Measurements from ENCODE around the gene RAPGEF2. TPM values are rescaled to one million over a fixed set of nuclear protein-coding genes. Genes with fewer than 3 reads are reported as not detected.

Gene RAPGEF2
- total and polyA plus RNA-seq, 2 experiments from 2014 or later = 10.2 to 63.1 TPM

DNA sequence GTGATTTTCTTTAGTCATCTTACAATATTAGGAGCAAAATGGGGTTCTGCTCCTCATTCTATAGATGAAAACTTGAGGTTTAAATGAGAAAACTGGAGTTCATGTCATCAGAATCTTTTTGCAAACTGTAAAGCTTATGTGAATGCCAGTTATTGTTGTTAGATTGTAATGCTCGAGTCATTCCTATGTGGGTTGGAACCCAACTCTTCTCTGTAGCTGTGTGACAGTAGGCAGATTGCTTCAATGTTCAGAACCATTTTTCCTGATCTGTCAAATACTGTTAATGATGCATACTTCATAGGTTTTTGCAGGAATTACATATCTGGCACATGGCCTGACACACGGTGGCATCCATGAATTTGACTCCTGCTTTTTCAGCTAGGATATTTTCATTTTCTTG is 178.9 kb downstream of the RAPGEF2 start:
- DNase-seq (ENCODE audit: low spot score) (no peak), ATAC-seq (no peak)
- H3K9me3 Mint-ChIP-seq = no peaks in the 10 kb centered on the region
- Histone ChIP-seq H4K20me1 (replicated peaks; ENCODE audit: insufficient read depth) (no peaks in the 10 kb centered on the region), H3K27ac (ENCODE audit: low read depth) (no peak overlapping the region), H3K79me2 (replicated peaks; ENCODE audit: insufficient read depth) (no peaks in the 10 kb centered on the region), H3K4me2 (no peak overlapping the region), H3F3A (replicated peaks; ENCODE audit: low read depth) (no peaks in the 10 kb centered on the region), H2AFZ (no peak overlapping the region), H3K27me3 (ENCODE audit: insufficient read depth) (no peaks in the 10 kb centered on the region), H3K36me3 (ENCODE audit: insufficient read depth) (no peaks in the 10 kb centered on the region), H3K9me2 (ENCODE audit: insufficient read depth) (no peaks in the 10 kb centered on the region; the same call in 1 of the 2 replicates), H3K4me3 (no peak overlapping the region), H3K4me1 (ENCODE audit: insufficient read depth) (peaks cover 17% of the 10 kb centered on the region)
- H3K36me3 Mint-ChIP-seq (ENCODE audit: low read depth) = peaks cover 13% of the 10 kb centered on the region; the same call in 2 of the 3 replicates
- H3K27ac Mint-ChIP-seq = no peak overlapping the region
- peaks cover 5% of the 10 kb centered on the region for H3K27me3 Mint-ChIP-seq (ENCODE audit: insufficient read depth, low read depth, poor library complexity)
- TF ChIP-seq, protein P1, sequence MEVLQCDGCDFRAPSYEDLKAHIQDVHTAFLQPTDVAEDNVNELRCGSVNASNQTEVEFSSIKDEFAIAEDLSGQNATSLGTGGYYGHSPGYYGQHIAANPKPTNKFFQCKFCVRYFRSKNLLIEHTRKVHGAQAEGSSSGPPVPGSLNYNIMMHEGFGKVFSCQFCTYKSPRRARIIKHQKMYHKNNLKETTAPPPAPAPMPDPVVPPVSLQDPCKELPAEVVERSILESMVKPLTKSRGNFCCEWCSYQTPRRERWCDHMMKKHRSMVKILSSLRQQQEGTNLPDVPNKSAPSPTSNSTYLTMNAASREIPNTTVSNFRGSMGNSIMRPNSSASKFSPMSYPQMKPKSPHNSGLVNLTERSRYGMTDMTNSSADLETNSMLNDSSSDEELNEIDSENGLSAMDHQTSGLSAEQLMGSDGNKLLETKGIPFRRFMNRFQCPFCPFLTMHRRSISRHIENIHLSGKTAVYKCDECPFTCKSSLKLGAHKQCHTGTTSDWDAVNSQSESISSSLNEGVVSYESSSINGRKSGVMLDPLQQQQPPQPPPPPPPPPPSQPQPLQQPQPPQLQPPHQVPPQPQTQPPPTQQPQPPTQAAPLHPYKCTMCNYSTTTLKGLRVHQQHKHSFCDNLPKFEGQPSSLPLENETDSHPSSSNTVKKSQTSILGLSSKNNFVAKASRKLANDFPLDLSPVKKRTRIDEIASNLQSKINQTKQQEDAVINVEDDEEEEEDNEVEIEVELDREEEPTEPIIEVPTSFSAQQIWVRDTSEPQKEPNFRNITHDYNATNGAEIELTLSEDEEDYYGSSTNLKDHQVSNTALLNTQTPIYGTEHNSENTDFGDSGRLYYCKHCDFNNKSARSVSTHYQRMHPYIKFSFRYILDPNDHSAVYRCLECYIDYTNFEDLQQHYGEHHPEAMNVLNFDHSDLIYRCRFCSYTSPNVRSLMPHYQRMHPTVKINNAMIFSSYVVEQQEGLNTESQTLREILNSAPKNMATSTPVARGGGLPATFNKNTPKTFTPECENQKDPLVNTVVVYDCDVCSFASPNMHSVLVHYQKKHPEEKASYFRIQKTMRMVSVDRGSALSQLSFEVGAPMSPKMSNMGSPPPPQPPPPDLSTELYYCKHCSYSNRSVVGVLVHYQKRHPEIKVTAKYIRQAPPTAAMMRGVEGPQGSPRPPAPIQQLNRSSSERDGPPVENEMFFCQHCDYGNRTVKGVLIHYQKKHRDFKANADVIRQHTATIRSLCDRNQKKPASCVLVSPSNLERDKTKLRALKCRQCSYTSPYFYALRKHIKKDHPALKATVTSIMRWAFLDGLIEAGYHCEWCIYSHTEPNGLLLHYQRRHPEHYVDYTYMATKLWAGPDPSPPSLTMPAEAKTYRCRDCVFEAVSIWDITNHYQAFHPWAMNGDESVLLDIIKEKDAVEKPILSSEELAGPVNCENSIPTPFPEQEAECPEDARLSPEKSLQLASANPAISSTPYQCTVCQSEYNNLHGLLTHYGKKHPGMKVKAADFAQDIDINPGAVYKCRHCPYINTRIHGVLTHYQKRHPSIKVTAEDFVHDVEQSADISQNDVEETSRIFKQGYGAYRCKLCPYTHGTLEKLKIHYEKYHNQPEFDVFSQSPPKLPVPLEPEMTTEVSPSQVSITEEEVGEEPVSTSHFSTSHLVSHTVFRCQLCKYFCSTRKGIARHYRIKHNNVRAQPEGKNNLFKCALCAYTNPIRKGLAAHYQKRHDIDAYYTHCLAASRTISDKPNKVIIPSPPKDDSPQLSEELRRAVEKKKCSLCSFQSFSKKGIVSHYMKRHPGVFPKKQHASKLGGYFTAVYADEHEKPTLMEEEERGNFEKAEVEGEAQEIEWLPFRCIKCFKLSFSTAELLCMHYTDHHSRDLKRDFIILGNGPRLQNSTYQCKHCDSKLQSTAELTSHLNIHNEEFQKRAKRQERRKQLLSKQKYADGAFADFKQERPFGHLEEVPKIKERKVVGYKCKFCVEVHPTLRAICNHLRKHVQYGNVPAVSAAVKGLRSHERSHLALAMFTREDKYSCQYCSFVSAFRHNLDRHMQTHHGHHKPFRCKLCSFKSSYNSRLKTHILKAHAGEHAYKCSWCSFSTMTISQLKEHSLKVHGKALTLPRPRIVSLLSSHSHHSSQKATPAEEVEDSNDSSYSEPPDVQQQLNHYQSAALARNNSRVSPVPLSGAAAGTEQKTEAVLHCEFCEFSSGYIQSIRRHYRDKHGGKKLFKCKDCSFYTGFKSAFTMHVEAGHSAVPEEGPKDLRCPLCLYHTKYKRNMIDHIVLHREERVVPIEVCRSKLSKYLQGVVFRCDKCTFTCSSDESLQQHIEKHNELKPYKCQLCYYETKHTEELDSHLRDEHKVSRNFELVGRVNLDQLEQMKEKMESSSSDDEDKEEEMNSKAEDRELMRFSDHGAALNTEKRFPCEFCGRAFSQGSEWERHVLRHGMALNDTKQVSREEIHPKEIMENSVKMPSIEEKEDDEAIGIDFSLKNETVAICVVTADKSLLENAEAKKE (CRISPR knock-in tag; IDR thresholded peaks at IDR 0.05) = no peak
- TF ChIP-seq EZH2phosphoT487 (IDR thresholded peaks at IDR 0.05; ENCODE audit: unreplicated experiment) (no peak), ZNF114 (CRISPR knock-in tag; IDR thresholded peaks at IDR 0.05) (no peak), POLR2AphosphoS5 (IDR thresholded peaks at IDR 0.05; ENCODE audit: low read depth) (no peak), ZNF331 (CRISPR knock-in tag; IDR thresholded peaks at IDR 0.05; ENCODE audit: low read depth) (no peak), ETS1 (IDR thresholded peaks at IDR 0.05) (no peak), STAT1 (IDR thresholded peaks at IDR 0.05; ENCODE audit: unreplicated experiment) (no peak), CREB1 (CRISPR knock-in tag; IDR thresholded peaks at IDR 0.05; ENCODE audit: low read depth) (no peak), EZH2 (IDR thresholded peaks at IDR 0.05; ENCODE audit: low read depth, unreplicated experiment) (no peak), NANOG (IDR thresholded peaks at IDR 0.05; ENCODE audit: borderline replicate concordance) (no peak), JUNB (IDR thresholded peaks at IDR 0.05; ENCODE audit: unreplicated experiment) (no peak)
- TF ChIP-seq, protein P2, sequence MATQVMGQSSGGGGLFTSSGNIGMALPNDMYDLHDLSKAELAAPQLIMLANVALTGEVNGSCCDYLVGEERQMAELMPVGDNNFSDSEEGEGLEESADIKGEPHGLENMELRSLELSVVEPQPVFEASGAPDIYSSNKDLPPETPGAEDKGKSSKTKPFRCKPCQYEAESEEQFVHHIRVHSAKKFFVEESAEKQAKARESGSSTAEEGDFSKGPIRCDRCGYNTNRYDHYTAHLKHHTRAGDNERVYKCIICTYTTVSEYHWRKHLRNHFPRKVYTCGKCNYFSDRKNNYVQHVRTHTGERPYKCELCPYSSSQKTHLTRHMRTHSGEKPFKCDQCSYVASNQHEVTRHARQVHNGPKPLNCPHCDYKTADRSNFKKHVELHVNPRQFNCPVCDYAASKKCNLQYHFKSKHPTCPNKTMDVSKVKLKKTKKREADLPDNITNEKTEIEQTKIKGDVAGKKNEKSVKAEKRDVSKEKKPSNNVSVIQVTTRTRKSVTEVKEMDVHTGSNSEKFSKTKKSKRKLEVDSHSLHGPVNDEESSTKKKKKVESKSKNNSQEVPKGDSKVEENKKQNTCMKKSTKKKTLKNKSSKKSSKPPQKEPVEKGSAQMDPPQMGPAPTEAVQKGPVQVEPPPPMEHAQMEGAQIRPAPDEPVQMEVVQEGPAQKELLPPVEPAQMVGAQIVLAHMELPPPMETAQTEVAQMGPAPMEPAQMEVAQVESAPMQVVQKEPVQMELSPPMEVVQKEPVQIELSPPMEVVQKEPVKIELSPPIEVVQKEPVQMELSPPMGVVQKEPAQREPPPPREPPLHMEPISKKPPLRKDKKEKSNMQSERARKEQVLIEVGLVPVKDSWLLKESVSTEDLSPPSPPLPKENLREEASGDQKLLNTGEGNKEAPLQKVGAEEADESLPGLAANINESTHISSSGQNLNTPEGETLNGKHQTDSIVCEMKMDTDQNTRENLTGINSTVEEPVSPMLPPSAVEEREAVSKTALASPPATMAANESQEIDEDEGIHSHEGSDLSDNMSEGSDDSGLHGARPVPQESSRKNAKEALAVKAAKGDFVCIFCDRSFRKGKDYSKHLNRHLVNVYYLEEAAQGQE (IDR thresholded peaks at IDR 0.05; ENCODE audit: unreplicated experiment) = no peak
- TF ChIP-seq, protein P3, sequence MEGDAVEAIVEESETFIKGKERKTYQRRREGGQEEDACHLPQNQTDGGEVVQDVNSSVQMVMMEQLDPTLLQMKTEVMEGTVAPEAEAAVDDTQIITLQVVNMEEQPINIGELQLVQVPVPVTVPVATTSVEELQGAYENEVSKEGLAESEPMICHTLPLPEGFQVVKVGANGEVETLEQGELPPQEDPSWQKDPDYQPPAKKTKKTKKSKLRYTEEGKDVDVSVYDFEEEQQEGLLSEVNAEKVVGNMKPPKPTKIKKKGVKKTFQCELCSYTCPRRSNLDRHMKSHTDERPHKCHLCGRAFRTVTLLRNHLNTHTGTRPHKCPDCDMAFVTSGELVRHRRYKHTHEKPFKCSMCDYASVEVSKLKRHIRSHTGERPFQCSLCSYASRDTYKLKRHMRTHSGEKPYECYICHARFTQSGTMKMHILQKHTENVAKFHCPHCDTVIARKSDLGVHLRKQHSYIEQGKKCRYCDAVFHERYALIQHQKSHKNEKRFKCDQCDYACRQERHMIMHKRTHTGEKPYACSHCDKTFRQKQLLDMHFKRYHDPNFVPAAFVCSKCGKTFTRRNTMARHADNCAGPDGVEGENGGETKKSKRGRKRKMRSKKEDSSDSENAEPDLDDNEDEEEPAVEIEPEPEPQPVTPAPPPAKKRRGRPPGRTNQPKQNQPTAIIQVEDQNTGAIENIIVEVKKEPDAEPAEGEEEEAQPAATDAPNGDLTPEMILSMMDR (conservative IDR thresholded peaks at IDR 0.05; ENCODE audit: low read depth in 2 of 2) = no peak
- H3K4me3 Mint-ChIP-seq = no peak overlapping the region
- H3K4me1 Mint-ChIP-seq = peaks cover 21% of the 10 kb centered on the region
